Memory B cell (primary cell): ENCODE data around the gene RXYLT1.
A peak's percentile ranks its signal among the peaks of the same experiment; 100 is the strongest.

Experiments used
- ATAC-seq: fragments of 150-1000 bp; cut with Tn5 transposase; 2 replicates; pipeline ENCODE4 v1.10.0; 2021; ENCODE audit warnings: low read depth, mild to moderate bottlenecking, moderate library complexity
- DNase-seq, 2 donors: peaks; one replicate each; pipeline ENCODE4 v3.0.0; 2022; ENCODE audit warnings: low spot score in 2 of 2
- H3K27ac Mint-ChIP-seq: one replicate; pipeline ENCODE4 v1.8.0; 2022; ENCODE audit warnings: mild to moderate bottlenecking, moderate library complexity, mixed read lengths
- H3K27me3 Mint-ChIP-seq: one replicate; pipeline ENCODE4 v1.8.0; 2022; ENCODE audit warnings: mixed read lengths
- H3K36me3 Mint-ChIP-seq: one replicate; pipeline ENCODE4 v1.8.0; 2022; ENCODE audit warnings: mild to moderate bottlenecking, mixed read lengths
- H3K4me1 Mint-ChIP-seq: one replicate; pipeline ENCODE4 v1.8.0; 2022; ENCODE audit warnings: mixed read lengths
- H3K4me3 Mint-ChIP-seq: one replicate; pipeline ENCODE4 v1.8.0; 2022; ENCODE audit warnings: mild to moderate bottlenecking, moderate library complexity, mixed read lengths
- H3K9me3 Mint-ChIP-seq: one replicate; pipeline ENCODE4 v1.8.0; 2022; ENCODE audit warnings: mixed read lengths

RXYLT1 gene

GRCh38 chr12:63843254-63843720, 63.6 kb downstream of the RXYLT1 start:
- no peaks in the 10 kb centered on the region for H3K36me3 Mint-ChIP-seq
- DNase-seq: no peak
- peaks cover 7% of the 10 kb centered on the region for H3K4me1 Mint-ChIP-seq
- peak overlapping the region; percentile 33 for H3K27ac Mint-ChIP-seq
- H3K9me3 Mint-ChIP-seq: no peaks in the 10 kb centered on the region
- peak; percentile 50 for ATAC-seq
- H3K4me3 Mint-ChIP-seq: peak overlapping the region; percentile 68
- peaks cover 4% of the 10 kb centered on the region for H3K27me3 Mint-ChIP-seq

GRCh38 chr12:63843721-63844390, 64.1 kb downstream of the RXYLT1 start:
- H3K27me3 Mint-ChIP-seq: peaks cover 4% of the 10 kb centered on the region
- H3K4me1 Mint-ChIP-seq: peaks cover 7% of the 10 kb centered on the region
- no peak overlapping the region for H3K27ac Mint-ChIP-seq
- ATAC-seq: peak; percentile 91
- no peaks in the 10 kb centered on the region for H3K9me3 Mint-ChIP-seq
- peak overlapping the region; percentile 68 for H3K4me3 Mint-ChIP-seq
- peak; percentile 71 to 75 for DNase-seq
- no peaks in the 10 kb centered on the region for H3K36me3 Mint-ChIP-seq

- Mint-ChIP-seq H3K27ac (no peak within 1 kb of the TSS), H3K27me3 (peaks cover 4% of the 10 kb centered on the region), H3K4me3 (peak within 1 kb of the TSS; percentile 95), H3K4me1 (peaks cover 7% of the 10 kb centered on the region), H3K36me3 (no peaks in the 10 kb centered on the region), H3K9me3 (no peaks in the 10 kb centered on the region)
- ATAC-seq: no peak
- DNase-seq: peak in 1 of 2 donors; percentile 18
Observed at GRCh38 chr12:63844391-63845341, 65.0 kb downstream of the RXYLT1 start, which contains the start of gene SRGAP1. SRGAP1 (plus strand) TSS chr12:63844700; CDS start chr12:63844817, 117 bp downstream.

- H3K27ac Mint-ChIP-seq: no peak overlapping the region
- no peaks in the 10 kb centered on the region for H3K36me3 Mint-ChIP-seq
- no peak for ATAC-seq
- H3K27me3 Mint-ChIP-seq: peaks cover 4% of the 10 kb centered on the region
- peaks cover 7% of the 10 kb centered on the region for H3K4me1 Mint-ChIP-seq
- H3K9me3 Mint-ChIP-seq: no peaks in the 10 kb centered on the region
- no peak overlapping the region for H3K4me3 Mint-ChIP-seq
- no peak for DNase-seq
Observed at GRCh38 chr12:63845726-63846125, 66.0 kb downstream of the RXYLT1 start.

- no peak for ATAC-seq
- peaks cover 7% of the 10 kb centered on the region for H3K4me1 Mint-ChIP-seq
- no peak for DNase-seq
- H3K9me3 Mint-ChIP-seq: no peaks in the 10 kb centered on the region
- peaks cover 4% of the 10 kb centered on the region for H3K27me3 Mint-ChIP-seq
- no peak overlapping the region for H3K4me3 Mint-ChIP-seq
- H3K27ac Mint-ChIP-seq: no peak overlapping the region
- no peaks in the 10 kb centered on the region for H3K36me3 Mint-ChIP-seq
Observed at GRCh38 chr12:63846238-63846967, 66.7 kb downstream of the RXYLT1 start.

GRCh38 chr12:63848450-63848849, 68.7 kb downstream of the RXYLT1 start:
- H3K27ac Mint-ChIP-seq: no peak overlapping the region
- H3K9me3 Mint-ChIP-seq: no peaks in the 10 kb centered on the region
- H3K27me3 Mint-ChIP-seq: peaks cover 4% of the 10 kb centered on the region
- no peaks in the 10 kb centered on the region for H3K36me3 Mint-ChIP-seq
- no peak overlapping the region for H3K4me3 Mint-ChIP-seq
- H3K4me1 Mint-ChIP-seq: peaks cover 5% of the 10 kb centered on the region
- no peak for DNase-seq
- no peak for ATAC-seq

GRCh38 chr12:63849106-63849620, 69.5 kb downstream of the RXYLT1 start:
- no peaks in the 10 kb centered on the region for H3K36me3 Mint-ChIP-seq
- H3K9me3 Mint-ChIP-seq: no peaks in the 10 kb centered on the region
- DNase-seq (no peak), ATAC-seq (no peak)
- no peak overlapping the region for H3K4me3 Mint-ChIP-seq
- H3K27me3 Mint-ChIP-seq: peaks cover 4% of the 10 kb centered on the region
- H3K27ac Mint-ChIP-seq: no peak overlapping the region
- H3K4me1 Mint-ChIP-seq: peaks cover 5% of the 10 kb centered on the region

- H3K4me3 Mint-ChIP-seq: no peak overlapping the region
- no peak for ATAC-seq
- H3K4me1 Mint-ChIP-seq: peaks cover 3% of the 10 kb centered on the region
- no peaks in the 10 kb centered on the region for H3K9me3 Mint-ChIP-seq
- H3K27ac Mint-ChIP-seq: no peak overlapping the region
- H3K27me3 Mint-ChIP-seq: peaks cover 4% of the 10 kb centered on the region
- DNase-seq: no peak
- no peaks in the 10 kb centered on the region for H3K36me3 Mint-ChIP-seq
Observed at GRCh38 chr12:63849641-63850040, 69.9 kb downstream of the RXYLT1 start.

GRCh38 chr12:63853978-63854377, 74.3 kb downstream of the RXYLT1 start:
- no peaks in the 10 kb centered on the region for H3K36me3 Mint-ChIP-seq
- peaks cover 3% of the 10 kb centered on the region for H3K27me3 Mint-ChIP-seq
- H3K4me1 Mint-ChIP-seq: no peaks in the 10 kb centered on the region
- DNase-seq: no peak
- no peaks in the 10 kb centered on the region for H3K9me3 Mint-ChIP-seq
- ATAC-seq: no peak
- no peak overlapping the region for H3K27ac Mint-ChIP-seq
- H3K4me3 Mint-ChIP-seq: no peak overlapping the region

- Mint-ChIP-seq H3K4me1 (no peaks in the 10 kb centered on the region), H3K27me3 (peaks cover 5% of the 10 kb centered on the region), H3K9me3 (no peaks in the 10 kb centered on the region), H3K36me3 (no peaks in the 10 kb centered on the region), H3K4me3 (no peak overlapping the region), H3K27ac (no peak overlapping the region)
- ATAC-seq (no peak), DNase-seq (no peak)
Observed at GRCh38 chr12:63855299-63855698, 75.6 kb downstream of the RXYLT1 start.

GRCh38 chr12:63857771-63858670, 78.3 kb downstream of the RXYLT1 start:
- no peaks in the 10 kb centered on the region for H3K9me3 Mint-ChIP-seq
- no peaks in the 10 kb centered on the region for H3K36me3 Mint-ChIP-seq
- DNase-seq (no peak), ATAC-seq (no peak)
- no peaks in the 10 kb centered on the region for H3K4me1 Mint-ChIP-seq
- peaks cover 5% of the 10 kb centered on the region for H3K27me3 Mint-ChIP-seq
- H3K4me3 Mint-ChIP-seq: no peak overlapping the region
- H3K27ac Mint-ChIP-seq: no peak overlapping the region
